Right lobe of liver (tissue), 6 donors: Measurements from ENCODE around the gene CACNA2D1. TPM values are rescaled to one million over a fixed set of nuclear protein-coding genes. Genes with fewer than 3 reads are reported as not detected.

Experiments
- ATAC-seq, 4 donors: fragments of 200-7000 bp; cut with Tn5 transposase; one replicate each; pipeline ENCODE4 v1.9.1; 2020; ENCODE audit warnings: mild to moderate bottlenecking in 4 of 4, moderate library complexity in 4 of 4
- DNase-seq, 3 donors: peaks; one replicate each; pipeline ENCODE4 v3.0.0-alpha.2; 2020
- H3K27ac ChIP-seq, 3 donors: fragments of 200-600 bp; one replicate each; pipeline ENCODE4 v1.8.0; 2022
- H3K27me3 ChIP-seq, 2 donors: fragments of 200-600 bp; one replicate each; pipeline ENCODE4 v1.8.0; 2022
- H3K36me3 ChIP-seq, 4 donors: fragments of 200-600 bp; sonication (generic) in 1 of 4; one replicate each; pipeline versions ENCODE4 v1.5.1 to v1.8.0; 2017 to 2022; ENCODE audit warnings: control low read depth in 1 of 4
- H3K4me1 ChIP-seq, 4 donors: fragments of 200-600 bp; sonication (generic) in 1 of 4; one replicate each; pipeline versions ENCODE4 v1.5.1 to v1.8.0; 2017 to 2022; ENCODE audit warnings: control low read depth in 1 of 4
- H3K4me3 ChIP-seq, 3 donors: fragments of 200-600 bp; one replicate each; pipeline ENCODE4 v1.8.0; 2022
- H3K9me3 ChIP-seq, 4 donors: fragments of 200-600 bp; sonication (generic) in 1 of 4; one replicate each; pipeline versions ENCODE4 v1.5.1 to v1.8.0; 2017 to 2022; ENCODE audit warnings: control low read depth in 1 of 4
- POLR2A ChIP-seq: fragments of 450-650 bp; IDR thresholded peaks from one replicate; pipeline ENCODE4 v1.6.1; 2017; ENCODE audit warnings: antibody characterized with exemption, mild to moderate bottlenecking
- WGBS: methylation state at CpG from one replicate; pipeline ENCODE4 v1.1.6; 2018; ENCODE audit warnings: low coverage, low lambda C conversion rate; ENCODE audit not compliant: insufficient coverage; ENCODE audit errors: missing lambda C conversion rate; 5-methylcytosine and 5-hydroxymethylcytosine counted together
- intact Hi-C, 2 donors: fragments of 100-400 bp; cut with DNase I; formaldehyde crosslinking; loops; one replicate each; pipeline versions ENCODE4 v1.11.2 to v1.14.1; 2022
- total RNA-seq, 6 experiments: library from RNA; depleted of rRNA in 2 of 6; stranded (reverse); fragments of >200 nt in 2 of 6; fragmentation: NEBNext Ultra II Directional in 3 of 6; extraction: Animal tissue kit (Norgen Biotek cat#: 25700) in 3 of 6; gene quantifications; one replicate each; pipeline versions ENCODE4 v1.1.0 to v1.2.4, GENCODE V29; 2016 to 2023
- TF ChIP-seq, protein P1 (sequence below), 4 donors: fragments of 200-600 bp in 3 of 4; fragments of 450-650 bp in 1 of 4; IDR thresholded peaks; one replicate each; pipeline versions ENCODE4 v1.5.1 to v1.8.0; 2016 to 2022; ENCODE audit warnings: antibody characterized with exemption in 4 of 4, mild to moderate bottlenecking in 2 of 4
- donor health status: DM: no; HTN: yes; CAD: no.
- donor health status: DM: no; HTN: no; CAD: no.
- donor health status: DM: no; HTN: no; CAD: no.
- donor health status: DM: no; HTN: yes; CAD: no.
- donor health status: DM: no; HTN: yes; CAD: no.

The CACNA2D1 gene
- total RNA-seq, 6 experiments from 2014 or later = 1.3 to 6.0 (median 2.2) TPM

GRCh38 chr7:82106201-82106600, 337.4 kb downstream of the CACNA2D1 start:
- H3K4me1 ChIP-seq = no peaks in the 10 kb centered on the region
- 64% methylated on average over 3 of the region's 3 CpGs for WGBS
- no peaks in the 10 kb centered on the region for H3K36me3 ChIP-seq
- intact Hi-C loops = no loop called here
- ATAC-seq = no peak
- H3K4me3 ChIP-seq = no peak overlapping the region
- no peak for DNase-seq
- TF ChIP-seq, protein P1, sequence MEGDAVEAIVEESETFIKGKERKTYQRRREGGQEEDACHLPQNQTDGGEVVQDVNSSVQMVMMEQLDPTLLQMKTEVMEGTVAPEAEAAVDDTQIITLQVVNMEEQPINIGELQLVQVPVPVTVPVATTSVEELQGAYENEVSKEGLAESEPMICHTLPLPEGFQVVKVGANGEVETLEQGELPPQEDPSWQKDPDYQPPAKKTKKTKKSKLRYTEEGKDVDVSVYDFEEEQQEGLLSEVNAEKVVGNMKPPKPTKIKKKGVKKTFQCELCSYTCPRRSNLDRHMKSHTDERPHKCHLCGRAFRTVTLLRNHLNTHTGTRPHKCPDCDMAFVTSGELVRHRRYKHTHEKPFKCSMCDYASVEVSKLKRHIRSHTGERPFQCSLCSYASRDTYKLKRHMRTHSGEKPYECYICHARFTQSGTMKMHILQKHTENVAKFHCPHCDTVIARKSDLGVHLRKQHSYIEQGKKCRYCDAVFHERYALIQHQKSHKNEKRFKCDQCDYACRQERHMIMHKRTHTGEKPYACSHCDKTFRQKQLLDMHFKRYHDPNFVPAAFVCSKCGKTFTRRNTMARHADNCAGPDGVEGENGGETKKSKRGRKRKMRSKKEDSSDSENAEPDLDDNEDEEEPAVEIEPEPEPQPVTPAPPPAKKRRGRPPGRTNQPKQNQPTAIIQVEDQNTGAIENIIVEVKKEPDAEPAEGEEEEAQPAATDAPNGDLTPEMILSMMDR (IDR thresholded peaks at IDR 0.05) = no peak
- TF ChIP-seq POLR2A = no peak
- no peaks in the 10 kb centered on the region for H3K9me3 ChIP-seq
- no peak overlapping the region for H3K27ac ChIP-seq
- H3K27me3 ChIP-seq = no peaks in the 10 kb centered on the region

- intact Hi-C loops = no loop called here
Observed at GRCh38 chr7:82105463-82105862, 338.1 kb downstream of the CACNA2D1 start.

DNA sequence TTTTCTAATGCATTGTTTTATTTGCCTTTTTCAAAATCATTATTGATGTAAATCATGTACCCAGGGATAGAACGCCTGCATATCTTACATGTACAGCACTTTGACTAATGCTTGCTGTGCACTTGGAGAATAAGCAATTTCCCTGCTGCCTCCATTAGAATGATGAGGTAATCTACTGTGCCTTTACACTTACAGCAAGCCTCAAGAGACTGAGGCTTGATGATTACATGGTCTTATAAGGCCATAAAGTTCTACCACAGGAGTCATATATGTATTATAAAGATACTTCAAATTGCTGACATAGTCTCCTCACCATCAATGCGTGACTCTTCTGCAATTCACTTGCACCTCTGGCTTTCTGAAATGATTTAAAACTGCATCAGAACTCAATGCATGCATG, 345.2 kb downstream of the CACNA2D1 start:
- WGBS = 47% methylated on average over 2 of the region's 2 CpGs

More at GRCh38 chr7:82105463-82105862, 338.1 kb downstream of the CACNA2D1 start:
- Histone ChIP-seq H3K27me3 (no peaks in the 10 kb centered on the region), H3K4me3 (no peak overlapping the region), H3K27ac (no peak overlapping the region), H3K4me1 (no peaks in the 10 kb centered on the region), H3K9me3 (no peaks in the 10 kb centered on the region), H3K36me3 (no peaks in the 10 kb centered on the region)
- DNase-seq = no peak
- no peak for ATAC-seq
- TF ChIP-seq POLR2A = no peak
- TF ChIP-seq, protein P1 (IDR thresholded peaks at IDR 0.05) = no peak
- 51% methylated on average over 3 of the region's 3 CpGs for WGBS

DNA sequence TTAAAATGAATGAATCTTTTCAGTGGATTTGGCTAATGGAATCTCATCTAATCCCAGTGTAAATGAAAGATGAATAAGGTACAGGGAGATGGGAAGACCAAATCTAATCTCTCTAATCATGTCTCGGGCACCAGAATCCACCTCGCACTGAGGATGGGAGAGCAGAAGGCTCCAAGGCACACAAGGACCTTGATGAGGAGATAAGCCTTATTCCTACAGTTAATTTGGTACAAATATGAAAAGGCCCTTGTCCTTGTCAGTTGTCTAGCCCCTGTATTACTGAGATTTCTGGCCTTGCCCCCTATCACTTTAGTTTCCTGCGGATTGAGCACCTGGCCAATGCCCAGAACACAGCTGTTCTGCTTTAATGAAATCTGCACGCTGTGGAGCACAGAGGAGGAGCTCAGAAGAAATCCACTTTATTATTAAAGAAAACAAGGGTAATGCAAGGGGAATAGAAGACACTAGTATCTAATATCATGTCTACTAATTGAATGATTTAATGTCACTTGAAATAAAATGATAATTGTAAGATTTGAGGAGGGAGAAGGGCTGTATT, 352.4 kb downstream of the CACNA2D1 start:
- TF ChIP-seq POLR2A = no peak
- TF ChIP-seq, protein P1 (IDR thresholded peaks at IDR 0.05) = no peak
- Histone ChIP-seq H3K9me3 (no peaks in the 10 kb centered on the region), H3K4me3 (no peak overlapping the region), H3K36me3 (no peaks in the 10 kb centered on the region), H3K4me1 (no peaks in the 10 kb centered on the region), H3K27ac (no peak overlapping the region), H3K27me3 (no peaks in the 10 kb centered on the region)
- intact Hi-C loops = no loop called here
- 63% methylated on average over 4 of the region's 4 CpGs for WGBS
- no peak for ATAC-seq
- DNase-seq = no peak

More for the DNA sequence above, 345.2 kb downstream of the CACNA2D1 start:
- ATAC-seq = no peak
- Histone ChIP-seq H3K27ac (no peak overlapping the region), H3K9me3 (no peaks in the 10 kb centered on the region), H3K36me3 (no peaks in the 10 kb centered on the region), H3K27me3 (no peaks in the 10 kb centered on the region), H3K4me3 (no peak overlapping the region), H3K4me1 (no peaks in the 10 kb centered on the region)
- intact Hi-C loops = no loop called here
- no peak for DNase-seq
- TF ChIP-seq, protein P1 (IDR thresholded peaks at IDR 0.05) = no peak
- no peak for TF ChIP-seq POLR2A
